HG03060 (cell line): ENCODE measurements around the gene APOOL.
"Not testable (repeated sequence)": the region's sequence is repeated elsewhere in the genome, so short reads cannot be mapped to it uniquely, and the experiment has no call there.

Source experiments
- ATAC-seq: cut with Tn5 transposase; IDR thresholded peaks from one replicate; pipeline ENCODE4 v1.9.1; 2021; ENCODE audit warnings: low read depth, moderate number of reproducible peaks; ENCODE audit not compliant: unreplicated experiment

The APOOL gene

GRCh38 chrX:85077247-85077646, 73.6 kb downstream of the APOOL start:
- not testable (repeated sequence) for ATAC-seq

DNA sequence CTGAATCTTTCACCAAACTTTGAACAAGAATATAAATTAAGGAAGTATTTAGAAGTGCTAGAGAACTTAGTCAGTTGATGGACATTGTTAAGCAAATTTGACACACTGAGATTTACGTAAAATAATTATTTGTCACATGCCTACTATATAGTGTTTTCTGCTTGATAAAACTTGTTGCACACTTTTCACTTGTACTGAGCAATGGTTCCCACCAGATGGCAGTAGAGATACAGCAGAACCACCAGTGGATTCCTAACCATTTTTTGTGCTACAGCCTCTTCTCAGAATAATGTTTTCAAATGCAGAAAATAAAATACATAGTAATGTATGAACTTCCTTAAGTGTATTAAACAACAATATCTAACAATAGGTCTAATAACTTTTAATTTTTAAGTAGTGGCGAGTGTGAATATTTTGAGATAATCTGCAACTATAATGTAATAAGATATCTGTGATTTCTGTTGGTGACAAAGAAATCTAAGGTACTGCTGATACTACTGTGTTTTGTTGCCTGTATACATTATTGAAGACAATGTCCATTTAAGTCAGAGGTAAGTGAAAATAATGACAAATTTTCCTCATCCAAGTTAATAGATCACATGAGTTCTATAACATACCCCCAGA, 81.2 kb downstream of the APOOL start:
- no peak for ATAC-seq

DNA sequence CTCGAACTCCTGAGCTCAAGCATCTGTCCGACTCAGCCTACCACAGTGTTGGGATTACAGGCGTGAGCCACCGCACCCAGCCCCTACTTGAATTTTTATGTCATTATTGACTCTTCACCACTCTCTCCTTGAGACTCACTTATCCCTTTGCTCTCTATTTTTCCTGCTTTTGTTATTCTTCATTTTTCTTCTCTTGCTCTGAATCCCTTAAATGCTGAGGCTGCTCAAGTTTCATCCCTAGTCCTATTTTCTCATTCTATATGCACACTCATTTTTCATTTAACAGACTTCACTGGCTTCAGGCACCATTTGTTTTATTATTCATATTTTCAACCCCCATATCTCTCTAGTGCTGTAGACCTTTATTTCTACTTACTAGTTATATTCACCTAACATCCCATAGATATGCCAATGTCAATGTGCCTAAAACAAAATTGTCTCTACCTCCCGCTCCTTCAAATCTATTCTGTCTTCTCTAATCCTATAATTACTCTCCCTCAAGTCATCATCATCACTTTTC, 85.7 kb downstream of the APOOL start:
- no peak for ATAC-seq

DNA sequence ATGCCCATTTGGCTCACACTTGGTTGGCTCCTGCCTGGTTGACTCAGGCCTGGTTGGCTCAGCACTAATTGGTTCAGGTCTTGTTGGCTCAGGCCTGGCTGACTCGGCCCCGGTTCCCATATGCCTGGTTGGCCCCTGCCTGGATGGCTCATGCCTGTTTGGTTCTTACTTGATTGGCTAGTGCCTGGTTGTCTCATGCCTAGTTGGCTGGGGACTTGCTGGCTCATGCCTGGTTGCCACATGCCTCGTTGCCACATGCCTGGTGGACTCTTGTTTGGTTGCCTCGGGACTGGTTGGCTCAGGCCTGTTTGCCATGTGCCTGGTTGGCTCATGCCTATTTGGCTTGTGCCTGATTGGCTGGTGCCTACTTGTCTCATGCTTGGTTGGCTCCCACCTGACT, 103.7 kb downstream of the APOOL start:
- no peak for ATAC-seq

GRCh38 chrX:85108165-85108564, 104.5 kb downstream of the APOOL start:
- ATAC-seq, result no peak

DNA sequence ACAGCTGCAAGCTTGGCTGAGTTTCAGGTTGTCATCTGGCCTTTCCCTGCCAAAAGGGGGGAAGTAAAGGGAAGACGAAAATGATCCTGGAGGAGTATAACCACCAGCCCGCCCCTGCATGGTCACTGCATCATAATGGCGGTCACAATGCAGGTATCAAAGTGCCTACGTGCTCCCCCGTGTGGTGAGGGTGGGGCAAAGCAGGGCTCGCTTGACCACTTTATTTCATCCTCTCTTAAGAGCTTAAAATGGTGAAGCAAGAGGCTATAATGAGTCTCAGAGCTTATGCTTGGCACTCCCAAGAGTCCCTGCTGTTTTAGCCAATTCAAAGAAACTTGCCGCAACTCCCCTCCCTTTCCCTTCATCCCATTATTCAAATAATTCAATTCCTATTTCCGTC, 105.6 kb downstream of the APOOL start:
- no peak for ATAC-seq

DNA sequence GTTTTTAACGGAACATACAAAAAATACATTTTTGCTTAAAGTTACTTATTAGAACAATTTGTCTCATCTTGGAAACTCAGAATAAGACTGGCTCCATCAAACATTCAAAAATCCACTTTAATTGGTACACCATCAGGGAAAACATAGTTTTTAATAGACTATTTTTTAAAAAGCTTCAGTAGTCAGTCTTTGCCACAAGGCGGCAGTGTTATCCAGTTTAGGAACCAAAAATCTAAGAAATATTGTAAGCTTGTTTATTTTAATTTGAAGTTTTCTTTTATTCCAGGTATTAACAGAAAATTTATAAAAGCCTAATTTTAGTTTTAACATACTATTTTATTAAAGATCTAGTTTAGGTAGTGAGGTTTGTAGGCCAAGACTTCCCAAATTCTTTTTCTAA, 107.7 kb downstream of the APOOL start:
- ATAC-seq, result no peak

- ATAC-seq, result no peak
Observed at GRCh38 chrX:85112293-85112692, 108.6 kb downstream of the APOOL start.

GRCh38 chrX:85113746-85114145, 110.1 kb downstream of the APOOL start:
- ATAC-seq, result no peak

DNA sequence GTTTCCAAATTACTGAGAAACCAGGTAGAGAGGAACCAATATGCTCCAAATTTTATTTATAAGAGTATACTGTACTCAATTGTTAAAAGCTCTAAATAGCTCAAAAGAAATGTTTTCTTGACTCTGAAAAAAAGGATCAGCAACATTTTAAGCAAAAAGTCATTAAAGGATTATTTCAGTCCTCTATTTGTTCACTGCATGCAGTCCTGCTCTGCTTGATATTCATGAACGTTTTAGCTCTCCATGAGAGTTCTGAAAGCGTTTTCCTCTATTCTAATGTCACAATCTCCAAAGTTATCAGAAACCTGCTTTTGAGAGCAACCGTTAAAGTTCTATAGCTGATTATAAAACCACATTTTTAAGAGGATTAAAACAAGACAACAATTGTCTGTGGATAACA, 110.5 kb downstream of the APOOL start:
- ATAC-seq, result no peak

DNA sequence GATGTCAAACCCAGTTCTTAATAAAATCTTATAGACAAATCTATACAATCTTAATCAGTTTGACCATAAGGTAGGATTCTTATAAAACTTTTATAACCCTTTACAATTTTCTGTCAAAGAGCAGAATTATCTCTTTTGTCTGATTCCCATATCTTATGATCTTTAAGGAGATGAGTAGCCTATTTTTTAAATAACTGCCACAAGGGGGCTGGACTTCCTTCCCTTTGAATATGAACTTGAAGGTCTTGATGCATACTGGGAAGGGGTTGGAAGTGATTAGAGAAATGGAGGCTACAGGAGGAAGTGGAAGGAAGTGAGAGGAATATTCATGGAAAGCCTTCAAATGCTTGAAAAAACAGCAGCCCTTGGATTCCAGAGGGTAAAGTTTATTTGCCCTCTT, 111.1 kb downstream of the APOOL start:
- ATAC-seq, result no peak

DNA sequence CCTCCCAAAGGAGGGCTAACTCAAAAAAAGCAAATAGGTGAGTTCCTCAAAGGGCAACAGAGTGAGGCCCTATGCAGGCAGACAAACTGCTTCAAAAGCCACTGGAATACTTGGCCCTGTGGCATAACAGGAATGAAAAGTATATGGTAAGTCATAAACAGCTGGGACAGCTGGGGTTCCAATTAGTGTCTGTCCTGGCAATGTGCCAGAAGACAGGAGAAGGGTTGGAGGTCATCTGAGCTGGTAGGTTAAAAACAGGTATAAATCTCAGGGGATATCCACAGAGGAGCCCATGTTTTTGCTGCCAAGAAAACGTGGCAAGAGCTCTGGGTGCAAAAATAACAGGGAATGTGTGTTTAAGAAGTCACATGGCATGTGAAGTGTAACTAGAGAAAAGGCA, 111.6 kb downstream of the APOOL start:
- ATAC-seq, result no peak

- ATAC-seq, result no peak
Observed at GRCh38 chrX:85136409-85136808, 132.7 kb downstream of the APOOL start.

GRCh38 chrX:85139422-85139821, 135.7 kb downstream of the APOOL start:
- no peak for ATAC-seq

- peak; percentile 57 for ATAC-seq
Observed at GRCh38 chrX:85140964-85141363, 137.3 kb downstream of the APOOL start.
